Stimulated activated CD4-positive, alpha-beta T cell treated with anti-CD3 and anti-CD28 coated beads, Interleukin-1b, Interleukin-23, amount 100 ng/mL, for 1 hour (primary cell): ENCODE measurements around the gene TCAF1.

Source experiments
- DNase-seq, 2 donors: peaks; one replicate each; pipeline ENCODE4 v3.0.0-alpha.2; 2020; ENCODE audit warnings: low read depth in 2 of 2

The TCAF1 gene, protein sequence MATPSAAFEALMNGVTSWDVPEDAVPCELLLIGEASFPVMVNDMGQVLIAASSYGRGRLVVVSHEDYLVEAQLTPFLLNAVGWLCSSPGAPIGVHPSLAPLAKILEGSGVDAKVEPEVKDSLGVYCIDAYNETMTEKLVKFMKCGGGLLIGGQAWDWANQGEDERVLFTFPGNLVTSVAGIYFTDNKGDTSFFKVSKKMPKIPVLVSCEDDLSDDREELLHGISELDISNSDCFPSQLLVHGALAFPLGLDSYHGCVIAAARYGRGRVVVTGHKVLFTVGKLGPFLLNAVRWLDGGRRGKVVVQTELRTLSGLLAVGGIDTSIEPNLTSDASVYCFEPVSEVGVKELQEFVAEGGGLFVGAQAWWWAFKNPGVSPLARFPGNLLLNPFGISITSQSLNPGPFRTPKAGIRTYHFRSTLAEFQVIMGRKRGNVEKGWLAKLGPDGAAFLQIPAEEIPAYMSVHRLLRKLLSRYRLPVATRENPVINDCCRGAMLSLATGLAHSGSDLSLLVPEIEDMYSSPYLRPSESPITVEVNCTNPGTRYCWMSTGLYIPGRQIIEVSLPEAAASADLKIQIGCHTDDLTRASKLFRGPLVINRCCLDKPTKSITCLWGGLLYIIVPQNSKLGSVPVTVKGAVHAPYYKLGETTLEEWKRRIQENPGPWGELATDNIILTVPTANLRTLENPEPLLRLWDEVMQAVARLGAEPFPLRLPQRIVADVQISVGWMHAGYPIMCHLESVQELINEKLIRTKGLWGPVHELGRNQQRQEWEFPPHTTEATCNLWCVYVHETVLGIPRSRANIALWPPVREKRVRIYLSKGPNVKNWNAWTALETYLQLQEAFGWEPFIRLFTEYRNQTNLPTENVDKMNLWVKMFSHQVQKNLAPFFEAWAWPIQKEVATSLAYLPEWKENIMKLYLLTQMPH

DNA sequence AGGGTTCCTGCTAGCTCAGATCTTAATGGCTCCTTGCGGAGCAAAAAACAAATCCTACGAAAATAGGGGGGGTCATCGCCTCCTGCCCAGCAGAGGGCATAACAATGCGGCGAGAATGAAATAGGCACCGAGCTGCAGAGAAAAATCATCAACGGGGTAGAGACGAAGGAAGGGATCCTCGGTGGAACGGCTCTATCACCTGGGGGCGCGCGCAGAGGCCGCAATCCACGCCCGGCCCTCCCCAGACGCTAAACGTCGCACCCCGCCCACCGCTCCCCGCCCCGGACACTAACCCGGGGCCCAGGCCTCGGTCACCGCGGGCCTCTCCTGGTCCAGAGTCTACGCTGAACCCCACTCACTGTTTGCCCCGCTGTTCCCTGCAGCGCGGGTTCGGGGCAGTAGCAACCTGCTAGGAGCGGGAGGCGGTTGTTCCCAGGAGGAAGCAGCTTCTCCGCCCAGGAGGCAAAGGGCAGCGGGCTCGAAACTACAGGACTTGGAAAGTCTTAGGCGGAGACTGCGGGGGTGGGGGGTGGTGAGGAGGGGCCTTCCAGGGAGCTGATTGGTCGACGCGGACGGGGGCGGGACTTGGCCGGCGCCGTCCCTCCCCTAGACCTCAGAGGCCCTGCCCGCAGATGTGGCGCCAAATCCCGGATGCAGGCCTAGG is at the start of gene TCAF1:
TCAF1 (minus strand) TSS at position 509 of the 664 bp plus-strand sequence. CDS start 25,568 bp downstream, outside the sequence.
- DNase-seq, result peak; percentile 68 to 88

DNA sequence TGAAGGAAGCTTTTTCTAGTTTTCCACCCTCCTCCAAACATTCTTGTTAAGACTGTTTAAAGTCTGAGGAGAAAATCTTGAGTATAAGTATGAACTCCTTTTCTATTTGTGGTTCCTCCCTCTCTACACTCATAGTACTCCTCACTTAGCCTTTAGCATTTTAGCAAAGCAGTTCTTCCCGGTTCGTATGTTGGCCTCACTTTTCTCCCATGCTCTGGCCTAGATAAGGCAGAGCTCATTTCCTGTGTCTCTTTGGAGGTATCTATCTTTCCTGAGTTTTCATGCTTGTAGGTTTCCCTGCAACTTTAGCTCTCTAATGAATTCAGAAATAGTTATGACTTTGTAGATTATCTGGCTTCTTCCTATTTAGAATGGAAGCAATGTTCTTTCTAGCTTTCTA is 46.8 kb upstream of the TCAF1 start:
- DNase-seq, result no peak

DNA sequence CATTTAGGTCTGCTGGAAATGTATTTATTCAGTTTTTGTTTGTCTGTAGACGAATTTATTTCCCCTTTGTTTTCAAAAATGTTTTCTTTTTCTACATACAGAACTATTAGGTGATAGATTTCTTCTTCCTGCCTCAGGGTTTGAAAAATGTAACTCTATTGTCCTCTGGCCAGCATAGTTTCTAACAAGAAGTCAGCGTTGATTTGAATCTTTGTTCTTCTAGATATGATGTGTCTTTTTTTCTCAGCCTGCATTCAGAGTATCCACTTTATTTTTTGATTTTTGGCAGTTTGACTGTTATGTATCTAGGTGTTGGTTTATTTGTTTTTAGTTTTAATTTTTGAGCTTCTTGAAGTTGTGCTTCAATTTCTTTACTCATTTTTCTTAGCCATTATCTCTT is 45.1 kb upstream of the TCAF1 start:
- DNase-seq, result no peak

DNA sequence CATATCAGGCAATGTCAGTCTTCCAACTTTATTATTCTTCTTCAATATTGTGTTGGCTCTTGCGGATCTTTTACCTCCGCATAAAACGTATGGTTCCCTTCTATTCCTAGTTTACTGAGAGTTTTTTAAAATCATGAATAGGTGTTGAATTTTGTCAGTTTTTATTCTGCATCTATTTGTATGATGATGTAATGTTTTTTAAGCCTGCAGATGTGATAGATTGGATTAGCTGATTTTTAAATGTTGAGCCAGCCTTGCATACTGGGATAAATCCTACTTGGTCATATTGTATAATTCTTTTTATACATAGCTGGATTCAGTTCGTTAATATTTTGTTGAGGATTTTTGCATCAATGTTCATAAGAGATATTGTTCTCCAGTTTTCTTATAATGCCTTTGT is 43.4 kb upstream of the TCAF1 start:
- DNase-seq, result no peak

DNA sequence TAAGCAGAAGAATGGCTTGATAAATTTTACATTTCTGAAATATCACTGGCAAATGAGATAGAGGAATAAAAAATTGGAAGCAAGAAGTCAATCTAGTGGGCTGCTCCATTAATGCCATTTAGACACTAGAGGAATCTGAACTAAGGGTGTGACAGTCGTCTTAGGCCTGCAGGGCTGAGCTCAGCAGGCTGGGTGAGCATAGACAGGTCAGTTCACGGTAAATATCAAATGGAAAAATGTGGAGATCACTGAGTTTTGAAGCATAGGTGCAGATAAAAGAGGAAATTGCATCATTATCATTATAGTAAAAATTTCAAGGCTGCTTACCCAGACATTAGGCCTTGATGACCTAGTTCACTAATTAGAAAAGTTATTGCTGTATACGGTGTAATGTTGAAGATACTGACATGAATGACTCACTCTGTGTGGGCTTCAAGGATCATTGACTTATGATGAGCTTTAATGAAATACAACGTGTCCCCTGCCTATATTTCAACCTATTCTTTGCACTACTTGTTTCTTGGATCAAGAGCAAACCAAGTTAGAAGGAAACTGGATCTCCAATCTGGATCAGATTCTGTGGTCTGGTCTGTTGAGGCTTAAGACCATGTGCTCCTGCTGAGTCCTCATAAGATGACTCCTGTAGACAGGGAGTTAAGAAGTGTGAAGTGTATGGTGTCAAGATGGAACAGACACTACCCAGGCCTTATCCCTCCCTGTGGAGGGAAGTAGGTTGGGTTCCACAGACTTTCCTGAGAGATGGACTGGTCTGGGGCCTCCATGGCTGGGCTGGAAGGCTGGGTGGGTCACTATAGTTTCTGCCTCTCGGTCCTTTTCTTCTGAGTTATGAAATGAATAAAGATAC is 36.6 kb upstream of the TCAF1 start:
- DNase-seq, result no peak

DNA sequence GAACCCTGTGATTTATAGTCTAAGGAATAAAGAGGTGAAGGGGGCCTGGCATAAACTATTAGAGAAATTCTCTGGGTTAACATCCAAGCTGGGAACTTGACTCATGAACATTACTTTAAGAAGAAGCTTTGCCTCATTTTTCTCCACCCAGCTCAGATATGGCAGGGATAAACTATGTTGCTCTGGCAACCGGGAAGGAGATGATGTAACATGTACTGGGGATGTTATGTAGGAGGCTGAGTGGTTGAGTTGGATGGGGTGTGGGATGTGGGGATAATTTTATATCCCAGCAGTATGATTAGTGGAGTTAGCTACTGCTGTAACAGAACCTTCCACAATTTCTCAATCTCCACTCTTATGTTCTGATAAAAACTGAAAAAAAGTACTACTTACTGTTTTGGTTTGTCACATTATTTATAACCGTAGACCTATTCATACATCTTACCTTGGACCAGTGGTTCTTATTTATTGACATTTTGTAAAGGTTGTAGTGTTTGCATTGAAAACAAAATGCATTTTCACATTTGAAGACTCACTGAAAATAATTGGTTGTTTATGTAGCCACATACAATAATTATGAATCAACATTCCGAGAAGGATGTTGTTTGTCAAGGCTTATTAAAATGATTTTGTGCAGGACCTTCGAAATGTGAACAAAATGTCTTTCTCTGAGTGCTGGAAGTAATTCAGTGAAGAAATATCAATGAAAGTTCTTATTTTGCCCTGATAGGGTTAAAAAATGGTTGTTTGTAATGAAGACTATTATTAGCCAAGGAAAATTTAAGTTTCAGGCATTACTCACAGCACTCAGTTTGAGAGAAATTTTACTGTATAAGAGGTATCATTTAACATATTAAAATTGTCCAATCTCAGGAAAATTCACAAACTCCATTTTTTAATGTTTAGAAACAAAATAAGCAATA is 34.4 kb upstream of the TCAF1 start:
- no peak for DNase-seq

DNA sequence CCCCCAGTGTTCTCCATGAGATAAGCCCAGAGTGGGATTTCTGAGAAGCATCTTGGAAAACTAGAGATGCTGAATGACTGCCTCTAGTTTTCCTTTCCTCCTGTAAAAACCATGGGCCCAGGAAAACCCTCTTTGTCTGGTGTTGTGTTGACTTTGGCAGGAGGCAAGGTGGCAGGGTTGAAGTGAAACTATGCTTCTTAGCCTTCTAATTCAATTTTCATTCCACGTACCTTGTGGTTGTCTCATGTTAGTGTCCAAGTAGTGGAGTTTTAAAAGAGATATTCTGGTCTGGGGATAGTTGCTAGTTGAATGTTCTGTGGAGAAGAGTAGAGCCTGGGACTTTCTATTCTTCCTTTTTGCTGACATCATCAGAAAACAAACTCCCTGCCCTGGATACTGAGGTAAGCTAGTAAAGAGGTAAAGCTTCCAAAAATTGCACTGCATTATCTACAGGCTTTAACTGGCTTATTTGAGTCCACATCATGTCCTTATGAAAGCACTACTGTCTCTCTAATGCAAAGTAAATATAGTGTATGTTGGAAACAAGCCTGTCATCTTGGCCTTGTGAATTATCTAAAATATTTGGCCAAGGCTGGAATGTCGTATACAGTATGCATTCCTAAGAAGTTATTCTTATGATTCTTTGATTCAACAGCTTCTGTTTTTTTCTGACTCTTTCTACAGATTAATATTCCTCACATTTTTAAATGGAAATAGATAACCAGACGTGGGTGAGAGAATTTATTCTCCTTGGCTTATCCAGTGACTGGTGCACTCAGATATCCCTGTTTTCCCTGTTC is 32.8 kb upstream of the TCAF1 start, which contains the start of gene OR2F2:
OR2F2 (plus strand) TSS at position 708 of the 800 bp plus-strand sequence; CDS start at position 708, 0 bp downstream.
- no peak for DNase-seq

DNA sequence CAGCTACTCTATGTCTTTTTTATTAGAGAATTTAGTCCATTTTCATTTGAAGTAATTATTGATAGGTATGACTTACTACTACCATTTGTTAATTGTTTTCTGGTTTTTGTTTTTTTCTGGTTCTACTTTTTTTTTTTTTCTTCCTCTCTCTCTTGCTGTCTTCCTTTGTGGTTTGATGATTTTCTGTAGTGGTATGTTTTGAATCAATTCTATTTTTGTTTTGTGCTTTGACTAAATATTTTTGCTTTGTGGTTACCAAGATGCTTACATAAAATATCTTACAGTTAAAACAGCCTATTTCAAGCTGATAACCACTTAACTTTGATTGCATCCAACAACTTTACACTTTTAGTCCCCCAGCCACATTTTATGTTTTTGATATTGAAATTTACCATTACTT is 29.8 kb upstream of the TCAF1 start:
- no peak for DNase-seq

DNA sequence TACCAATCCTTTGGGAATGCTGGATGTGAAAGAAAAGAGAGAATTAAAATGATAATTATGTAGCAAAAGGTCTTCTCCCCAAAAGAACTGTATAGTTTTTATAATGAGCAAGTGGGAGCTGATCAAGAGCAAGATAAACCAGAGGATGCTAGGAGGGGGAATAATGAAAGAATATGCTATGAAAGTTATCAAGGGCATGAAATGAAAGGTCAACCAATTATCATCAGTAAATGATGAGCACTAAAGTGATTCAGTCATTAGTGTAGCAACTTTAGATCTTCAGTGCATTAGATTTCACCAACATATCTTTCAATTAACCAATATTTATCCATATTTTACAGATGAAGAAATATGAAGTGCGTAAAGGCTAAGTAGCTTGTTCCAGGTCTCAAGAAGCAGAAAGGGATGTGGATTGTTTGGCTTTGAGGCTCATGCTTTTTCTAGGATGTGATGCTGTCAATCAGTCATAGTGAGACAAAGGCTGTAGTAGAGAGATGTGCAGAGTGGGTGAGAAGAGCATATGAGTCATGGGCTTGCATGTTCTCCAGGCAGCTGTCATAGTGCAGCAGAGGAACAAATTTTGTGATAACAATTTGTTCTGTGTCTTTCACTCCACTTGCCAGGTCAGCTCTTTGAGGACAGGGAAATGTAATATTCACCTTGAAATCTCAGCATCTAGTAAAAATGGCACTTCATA is 27.4 kb upstream of the TCAF1 start:
- no peak for DNase-seq

DNA sequence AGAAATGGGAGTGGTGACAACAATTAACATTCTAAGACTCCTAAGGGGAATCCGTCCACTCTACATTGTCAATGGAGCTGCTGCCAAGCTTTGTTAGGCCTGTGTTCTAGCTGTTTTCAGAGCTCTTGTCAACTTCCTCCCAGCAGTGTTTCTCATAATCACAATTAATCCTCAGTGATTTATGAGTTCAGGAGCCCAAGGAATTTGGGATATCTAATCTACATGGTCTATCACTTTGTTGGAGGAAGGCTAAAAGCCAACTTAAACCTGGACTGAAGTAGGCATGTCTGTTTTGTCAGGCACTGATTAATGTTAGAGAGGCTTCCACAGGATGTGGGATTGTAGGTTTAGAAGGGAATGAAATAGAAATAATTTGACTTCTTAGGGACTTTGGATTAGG is 22.9 kb upstream of the TCAF1 start:
- DNase-seq, result no peak

DNA sequence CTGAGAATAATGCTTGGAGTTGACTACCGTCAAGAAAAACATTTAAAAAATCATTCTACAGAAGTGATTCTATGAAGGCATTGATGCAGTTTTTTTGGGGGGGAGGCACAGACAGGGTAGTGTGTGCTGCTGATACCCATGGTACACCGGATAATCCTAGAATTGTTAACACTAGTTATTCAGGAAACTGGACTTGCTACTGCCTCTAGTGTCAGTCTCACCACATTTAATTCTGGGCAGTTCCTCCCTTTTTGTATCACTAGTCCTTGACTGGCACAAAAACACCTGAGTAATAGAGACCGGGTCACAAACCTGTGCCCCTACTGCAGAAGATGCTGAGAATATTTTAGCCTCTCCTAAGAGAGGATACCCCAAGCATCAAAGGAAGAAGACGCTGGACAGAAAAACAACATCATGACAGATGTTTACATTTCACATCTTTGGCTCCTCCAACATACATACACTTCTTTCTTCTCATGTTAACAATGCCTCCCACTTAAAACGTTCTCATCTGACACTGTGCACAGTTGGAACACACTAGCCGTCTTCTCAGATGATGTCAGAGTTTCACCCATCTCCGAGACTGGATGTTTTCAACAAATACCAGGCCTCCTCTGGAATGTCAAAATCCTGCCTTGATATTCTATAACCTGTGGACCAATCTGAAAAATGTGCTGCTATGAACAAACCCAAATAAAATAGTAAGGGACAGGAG is 13.1 kb upstream of the TCAF1 start:
- DNase-seq, result no peak

DNA sequence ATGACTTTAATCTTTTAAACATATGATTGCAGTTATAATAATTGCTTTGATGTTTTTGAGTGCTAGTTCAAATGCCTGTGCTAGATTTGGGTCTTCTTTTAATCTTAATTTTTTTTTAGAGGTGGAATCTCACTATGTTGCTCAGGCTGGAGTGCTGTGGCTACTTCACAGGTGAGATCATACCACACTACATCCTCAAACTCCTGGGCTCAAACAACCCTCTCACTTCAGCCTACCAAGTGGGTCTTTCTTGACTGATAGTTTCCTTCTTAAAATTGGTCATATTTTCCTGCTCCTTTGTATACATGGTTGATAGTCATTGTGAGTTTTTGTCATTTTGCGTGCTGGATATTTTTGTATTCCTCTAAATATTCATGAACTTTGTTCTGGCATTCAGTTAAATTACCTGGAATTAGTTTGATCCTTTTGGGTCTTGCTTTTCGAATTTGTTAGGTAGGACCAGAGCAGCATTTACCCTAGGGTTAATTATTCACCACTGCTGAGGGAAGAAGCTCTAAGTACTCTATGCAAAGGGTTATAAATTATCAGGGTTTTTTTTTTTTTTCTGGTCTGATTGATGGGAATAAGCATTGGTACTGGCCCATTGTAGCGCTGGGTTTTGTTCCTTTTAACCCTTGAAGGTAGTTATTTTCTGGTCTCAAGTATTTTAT is 12.1 kb upstream of the TCAF1 start:
- no peak for DNase-seq

DNA sequence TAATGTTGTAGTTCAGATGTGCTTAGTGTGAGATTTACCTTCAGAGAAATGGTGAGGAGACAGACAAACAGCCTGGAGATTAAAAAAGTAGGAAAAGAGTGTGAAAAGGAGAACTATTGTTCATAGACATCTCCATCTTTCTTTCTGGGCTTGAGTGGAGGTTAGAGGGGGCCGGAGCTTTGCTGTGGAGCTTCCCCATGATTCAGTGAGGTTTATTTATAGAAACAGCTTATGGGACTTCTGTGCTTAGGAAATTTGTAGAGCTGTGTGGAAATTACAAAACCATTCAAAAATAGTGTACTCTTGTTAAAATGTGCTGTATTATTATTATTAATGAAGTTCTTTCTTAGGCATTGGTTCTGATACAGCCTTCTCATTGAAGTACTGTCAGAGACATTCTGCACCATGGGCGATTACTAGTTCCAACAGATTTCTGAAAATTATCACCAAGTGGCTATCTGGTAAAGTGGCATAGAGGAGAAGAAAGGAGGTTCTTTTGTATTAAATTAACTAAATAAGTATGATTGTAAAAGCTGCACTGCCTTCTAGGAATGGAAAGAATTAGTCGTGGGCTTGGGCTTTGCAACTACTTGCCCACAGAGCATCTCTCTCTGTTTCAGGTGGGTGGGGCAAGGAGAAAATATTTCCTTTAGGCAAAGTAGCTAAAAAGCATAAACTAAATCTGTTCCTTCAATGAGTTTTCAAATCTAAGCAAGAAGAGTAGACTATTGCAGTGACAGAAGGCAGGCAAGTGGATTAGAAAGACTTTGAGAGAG is 8.7 kb upstream of the TCAF1 start:
- DNase-seq, result no peak

DNA sequence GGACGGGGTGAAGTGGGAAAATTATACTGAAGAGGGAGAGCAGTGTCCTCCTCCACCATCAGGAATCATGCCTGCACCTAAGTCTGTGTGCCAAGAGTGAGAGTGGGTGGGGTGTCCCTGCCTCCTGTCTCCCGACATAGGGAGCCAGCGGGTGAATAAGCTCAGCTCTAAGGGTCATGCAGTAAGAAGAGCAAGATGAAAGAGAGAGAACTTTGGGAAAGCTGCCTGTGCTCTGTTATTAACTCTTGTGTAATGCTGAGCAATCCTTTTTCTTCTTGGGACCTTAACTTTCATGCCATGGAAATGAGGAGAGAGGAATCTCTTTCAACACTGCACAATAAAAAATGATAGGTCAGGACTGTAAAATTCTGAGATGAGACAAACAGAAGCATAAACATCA is 7.9 kb upstream of the TCAF1 start:
- no peak for DNase-seq

DNA sequence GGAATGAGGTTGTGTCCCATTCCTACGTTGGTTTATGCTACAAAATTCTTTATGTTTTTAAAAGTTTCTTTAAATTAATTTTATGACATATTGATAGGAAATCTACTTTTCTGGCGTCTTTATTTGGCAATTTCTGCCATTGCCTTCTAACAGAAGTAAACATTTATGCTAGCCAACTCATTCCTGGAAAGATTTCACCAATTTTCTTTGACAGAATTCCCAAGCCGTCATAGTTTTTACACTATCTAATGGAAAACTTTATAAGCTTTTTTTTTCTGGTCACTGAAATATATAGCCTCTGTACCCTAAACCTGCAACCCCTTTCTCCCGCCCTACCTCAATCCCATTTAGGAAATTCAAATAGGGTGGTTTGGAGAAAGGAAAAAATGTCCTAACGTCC is 6.1 kb upstream of the TCAF1 start:
- DNase-seq, result no peak

DNA sequence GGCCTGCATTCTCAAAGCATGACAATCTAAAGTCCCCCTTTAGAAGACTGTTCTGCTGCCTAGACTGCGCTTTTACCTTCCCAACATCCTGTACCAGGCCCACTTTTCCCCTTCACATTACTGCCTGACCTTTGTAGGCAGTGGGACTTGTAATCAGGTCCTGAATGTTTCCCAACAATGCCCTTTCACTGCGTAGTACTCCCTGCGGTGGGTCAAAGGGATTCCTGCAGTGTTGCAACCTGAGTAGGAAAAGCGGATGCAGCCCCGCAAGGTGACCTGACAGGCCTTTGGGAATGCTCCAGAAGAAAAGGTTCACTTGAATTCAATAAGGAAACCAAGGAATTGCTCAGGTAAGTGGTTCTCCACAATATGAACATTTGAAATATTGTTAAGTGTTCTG is 4.9 kb upstream of the TCAF1 start:
- DNase-seq, result no peak

DNA sequence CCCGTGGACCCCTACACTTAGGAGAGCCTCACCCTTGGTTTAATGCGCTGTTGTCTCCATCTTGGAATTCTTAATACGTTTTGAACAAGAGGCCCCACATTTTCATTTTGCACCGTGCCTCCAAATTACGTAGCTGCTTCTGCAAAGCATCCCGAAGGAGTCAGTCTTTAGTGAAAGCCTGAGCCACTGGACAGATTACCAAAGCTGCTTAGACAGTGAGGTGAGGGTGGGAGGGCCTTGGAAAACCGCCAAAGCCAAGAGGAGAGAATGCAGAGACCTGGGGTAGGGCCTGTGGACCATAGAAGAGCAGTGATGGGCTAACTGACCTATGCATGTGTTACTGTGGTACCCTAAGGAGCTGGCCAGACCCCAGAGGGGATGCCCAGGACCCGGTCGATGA is 4.2 kb upstream of the TCAF1 start:
- DNase-seq, result no peak
